Activated T-cell treated with anti-CD3 and anti-CD28 coated beads for 24 hours (primary cell): Measurements from ENCODE around the gene OR1E2.
"Not testable (repeated sequence)": the region's sequence is repeated elsewhere in the genome, so short reads cannot be mapped to it uniquely, and the experiment has no call there.

Experiments used
- DNase-seq: peaks from one replicate; pipeline ENCODE4 v3.0.0-alpha.2; 2020; ENCODE audit warnings: low read depth

OR1E2 gene

GRCh38 chr17:3397801-3398200 is 35.8 kb downstream of the OR1E2 start:
- not testable (repeated sequence) for DNase-seq

GRCh38 chr17:3389791-3390190 is 43.9 kb downstream of the OR1E2 start:
- DNase-seq: no peak

GRCh38 chr17:3385869-3386816 is 47.5 kb downstream of the OR1E2 start, which contains the start of gene OR3A2:
Gene OR3A2 (minus strand): TSS chr17:3386308.
- no peak for DNase-seq
